Inferior parietal cortex (tissue), 1 donor: ENCODE measurements around the gene GPX3.
A peak's percentile ranks its signal among the peaks of the same experiment; 100 is the strongest.

Experiments
- DNase-seq: peaks from one replicate; pipeline ENCODE4 v3.0.0-alpha.2; 2016; ENCODE audit errors: extremely low spot score

Gene GPX3

GRCh38 chr5:151034422-151035379 lies 14.3 kb downstream of the GPX3 start:
- no peak for DNase-seq

GRCh38 chr5:151036556-151036955 lies 16.2 kb downstream of the GPX3 start:
- DNase-seq = no peak

GRCh38 chr5:151037561-151038411 lies 17.4 kb downstream of the GPX3 start:
- DNase-seq = no peak

GRCh38 chr5:151038412-151038745 lies 18.0 kb downstream of the GPX3 start:
- DNase-seq = no peak

- DNase-seq = no peak
Measured at GRCh38 chr5:151038801-151039238, 18.4 kb downstream of the GPX3 start.

GRCh38 chr5:151039665-151040064 lies 19.3 kb downstream of the GPX3 start:
- DNase-seq = no peak

- DNase-seq = no peak
Measured at GRCh38 chr5:151040211-151040747, 19.9 kb downstream of the GPX3 start.

- no peak for DNase-seq
Measured at GRCh38 chr5:151041577-151042268, 21.3 kb downstream of the GPX3 start.

GRCh38 chr5:151042453-151043093 lies 22.2 kb downstream of the GPX3 start:
- no peak for DNase-seq

- DNase-seq = no peak
Measured at GRCh38 chr5:151047814-151048425, 27.5 kb downstream of the GPX3 start.

- no peak for DNase-seq
Measured at GRCh38 chr5:151048526-151048925, 28.1 kb downstream of the GPX3 start.

GRCh38 chr5:151051066-151051930 lies 30.9 kb downstream of the GPX3 start:
- DNase-seq = peak; percentile 82

GRCh38 chr5:151051931-151052608 lies 31.7 kb downstream of the GPX3 start:
- DNase-seq = no peak

GRCh38 chr5:151052836-151053235 lies 32.4 kb downstream of the GPX3 start:
- no peak for DNase-seq

- DNase-seq = no peak
Measured at GRCh38 chr5:151053796-151054462, 33.5 kb downstream of the GPX3 start.

GRCh38 chr5:151054709-151055108 lies 34.3 kb downstream of the GPX3 start:
- DNase-seq = no peak

- DNase-seq = no peak
Measured at GRCh38 chr5:151055336-151055735, 34.9 kb downstream of the GPX3 start.
